GF-D8 (cell line): Measurements from ENCODE around the gene PFKL.
"Not testable (repeated sequence)": the region's sequence is repeated elsewhere in the genome, so short reads cannot be mapped to it uniquely, and the experiment has no call there.

Experiments used
- DNase-seq: peaks from one replicate; lab custom pipeline; 2025; lab: John Stamatoyannopoulos, UW

PFKL gene

DNA sequence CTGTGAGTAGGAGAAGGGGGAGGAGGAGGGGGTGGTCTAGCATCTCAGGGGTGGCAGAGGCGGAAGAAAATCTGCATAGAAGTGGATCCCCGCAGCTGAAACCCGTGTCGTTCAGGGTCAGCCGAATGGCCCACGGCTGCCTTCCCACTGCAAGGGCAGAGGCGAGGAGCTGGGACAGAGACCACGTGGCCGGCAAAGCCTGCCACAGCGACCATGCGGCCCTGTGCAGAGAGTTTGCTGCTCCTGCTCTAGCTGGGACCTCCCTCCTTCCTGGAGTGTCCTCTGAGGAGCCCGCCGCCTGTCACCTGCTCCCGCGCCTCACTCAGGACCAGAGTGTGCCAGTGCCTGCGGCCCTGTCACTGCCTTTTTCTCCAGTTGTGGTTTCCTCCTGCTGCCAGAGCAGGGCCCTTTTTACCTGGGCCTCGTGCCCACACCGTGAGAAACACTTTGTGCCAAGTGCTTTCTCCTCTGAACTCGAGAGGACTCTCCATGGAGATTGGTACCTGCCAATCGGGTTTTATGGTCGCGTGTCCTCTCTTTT lies 48.1 kb downstream of the PFKL start:
- DNase-seq, result no peak

DNA sequence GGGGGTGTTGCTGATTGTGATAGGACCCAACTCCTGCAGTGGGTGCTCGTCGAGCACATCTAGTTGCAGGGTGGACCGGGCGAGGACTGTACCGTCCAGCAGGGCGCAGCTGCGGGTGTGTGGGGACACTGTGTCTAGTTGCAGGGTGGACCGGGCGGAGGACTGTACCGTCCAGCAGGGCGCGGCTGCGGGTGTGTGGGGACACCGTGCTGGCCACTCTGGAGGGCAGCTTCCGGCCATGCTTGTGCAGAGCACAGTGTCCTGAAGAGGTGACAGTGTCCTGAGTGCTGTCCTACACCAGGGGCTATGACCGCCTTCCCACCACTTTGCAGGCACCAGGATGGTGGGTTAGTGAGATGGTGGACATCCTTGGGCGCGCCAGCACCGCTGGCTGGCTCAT lies 49.0 kb downstream of the PFKL start:
- DNase-seq, result no peak

DNA sequence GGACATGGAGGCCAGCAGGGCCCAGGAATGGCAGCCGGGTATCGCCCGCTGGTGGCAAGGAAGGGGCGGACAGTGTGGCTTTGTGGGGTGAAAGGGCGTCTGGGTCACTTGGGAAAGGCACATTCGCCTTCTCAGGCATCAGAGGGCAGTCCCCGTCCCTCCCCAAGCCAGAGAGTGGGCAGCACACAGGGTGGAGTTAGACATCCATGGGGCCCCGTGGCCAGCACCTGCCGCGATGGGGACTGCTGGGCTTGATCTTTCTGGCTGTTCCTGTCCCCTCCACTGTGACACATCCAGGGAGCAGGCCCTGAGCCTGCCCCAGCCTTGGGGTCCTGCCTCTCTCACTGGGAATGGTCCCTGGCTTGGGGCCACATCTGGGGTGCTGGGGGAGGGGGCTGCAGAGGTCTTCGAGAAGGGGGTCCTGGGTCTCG lies 49.6 kb downstream of the PFKL start:
- no peak for DNase-seq

DNA sequence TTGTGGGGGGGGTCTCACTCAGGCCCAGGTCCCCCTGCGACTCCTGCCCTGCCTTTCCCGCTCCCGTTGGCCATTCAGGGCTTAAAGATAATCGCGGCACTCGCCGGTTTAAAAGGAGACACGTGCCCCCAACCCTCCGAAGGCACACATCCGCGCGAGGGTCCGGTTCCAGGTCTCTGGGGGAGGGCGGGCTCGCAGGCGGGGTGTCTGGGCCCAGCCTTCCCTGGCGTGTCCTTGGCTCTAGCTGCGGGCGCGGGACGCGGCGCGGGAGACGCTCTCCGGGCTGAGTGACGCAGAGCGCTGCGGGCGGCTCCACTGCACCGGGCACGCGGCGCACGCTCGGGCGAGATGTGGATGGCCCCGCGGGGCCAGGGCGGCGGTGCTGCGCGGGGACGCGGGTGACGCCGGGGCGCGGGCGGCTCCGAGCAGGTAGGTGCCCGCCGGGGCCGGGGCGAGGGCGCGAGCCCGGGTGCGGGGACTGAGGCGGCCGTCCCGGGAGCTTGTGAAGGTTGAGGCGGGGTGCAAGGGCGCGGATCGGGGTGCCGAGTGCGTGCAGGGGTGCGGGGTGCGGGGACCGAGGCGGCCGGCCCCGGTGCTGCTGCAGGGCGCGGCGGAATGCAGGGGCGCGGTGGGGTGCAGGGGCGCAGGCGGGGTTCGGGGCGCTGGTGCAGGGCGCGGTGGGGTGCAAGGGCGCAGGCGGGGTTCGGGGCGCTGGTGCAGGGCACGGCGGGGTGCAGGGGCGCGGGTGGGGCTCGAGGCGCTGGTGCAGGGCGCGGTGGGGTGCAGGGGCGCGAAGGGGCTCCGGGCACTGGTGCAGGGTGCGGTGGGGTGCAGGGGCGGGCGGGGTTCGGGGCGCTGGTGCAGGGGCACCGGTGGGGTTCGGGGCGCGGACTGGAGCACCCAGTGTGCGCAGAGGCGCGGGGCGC lies 50.3 kb downstream of the PFKL start:
- no peak for DNase-seq

DNA sequence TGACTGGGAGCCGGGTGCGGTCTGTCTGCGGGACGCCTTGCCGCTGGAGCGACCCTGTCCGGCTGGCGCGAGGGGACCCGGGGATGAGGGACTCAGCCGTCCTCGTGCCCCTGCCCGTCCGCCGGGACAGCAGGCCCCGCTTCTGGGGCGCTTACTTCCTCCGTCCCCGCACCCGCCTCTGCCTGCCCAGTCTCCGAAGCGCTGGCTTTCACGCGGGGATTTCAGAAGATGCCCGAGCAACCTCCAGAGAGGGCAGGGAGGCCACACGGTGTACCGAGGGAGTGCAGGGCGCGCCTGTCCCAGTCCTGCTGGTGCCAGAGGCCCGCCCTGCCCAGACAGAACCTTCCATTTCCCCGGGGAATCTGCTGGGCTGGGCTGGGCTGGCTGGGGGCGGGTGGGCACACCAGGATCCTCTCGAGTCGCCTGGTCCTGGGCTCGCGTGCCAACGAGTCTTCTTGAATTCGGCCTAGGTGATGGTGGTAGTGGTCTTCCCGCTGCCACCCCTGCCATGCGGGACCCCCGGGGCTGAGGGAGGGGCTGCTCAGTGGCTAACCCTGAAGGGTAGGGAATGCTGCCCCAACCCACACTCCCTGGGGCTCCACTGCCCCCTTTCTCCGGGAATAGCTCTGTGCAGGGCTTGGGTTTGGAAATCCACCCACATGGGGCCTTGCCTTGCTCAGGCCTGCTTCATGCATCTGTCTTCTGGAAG lies 51.1 kb downstream of the PFKL start:
- no peak for DNase-seq

DNA sequence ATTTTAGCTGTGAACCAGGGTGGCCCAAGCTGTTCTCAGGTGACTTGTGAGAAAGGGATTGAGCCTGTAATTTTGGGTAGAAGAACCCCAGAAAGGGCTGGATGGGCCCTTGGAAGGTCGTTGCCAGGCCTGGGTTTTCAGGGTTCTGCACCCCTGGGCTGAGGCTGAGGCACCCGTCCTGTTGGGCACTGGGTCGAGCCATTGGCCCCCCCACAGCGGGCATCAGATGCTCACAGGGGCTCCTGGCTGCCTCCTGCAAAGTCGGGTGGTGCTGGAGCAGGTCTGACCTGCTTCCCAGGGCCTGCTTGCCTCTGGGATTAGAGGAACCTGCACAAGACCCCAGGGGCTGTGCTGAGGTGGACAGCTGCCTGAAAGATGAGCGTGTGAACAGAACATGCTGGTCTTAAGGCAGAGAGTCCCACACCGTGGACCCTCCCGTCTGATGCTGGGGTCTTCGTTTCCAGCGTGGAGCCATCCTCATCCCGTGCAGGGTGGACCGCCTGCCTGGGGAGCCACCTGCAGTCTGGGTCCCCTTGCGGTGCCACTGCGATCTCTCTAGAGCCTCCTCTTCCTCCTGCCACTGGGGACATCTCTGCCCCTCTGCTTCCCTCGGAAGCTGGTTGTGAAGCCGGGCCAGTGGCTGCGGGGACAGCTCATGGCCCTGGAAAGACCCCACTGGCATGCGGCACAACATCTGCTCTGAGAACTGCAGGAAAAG lies 51.8 kb downstream of the PFKL start:
- DNase-seq, result no peak

DNA sequence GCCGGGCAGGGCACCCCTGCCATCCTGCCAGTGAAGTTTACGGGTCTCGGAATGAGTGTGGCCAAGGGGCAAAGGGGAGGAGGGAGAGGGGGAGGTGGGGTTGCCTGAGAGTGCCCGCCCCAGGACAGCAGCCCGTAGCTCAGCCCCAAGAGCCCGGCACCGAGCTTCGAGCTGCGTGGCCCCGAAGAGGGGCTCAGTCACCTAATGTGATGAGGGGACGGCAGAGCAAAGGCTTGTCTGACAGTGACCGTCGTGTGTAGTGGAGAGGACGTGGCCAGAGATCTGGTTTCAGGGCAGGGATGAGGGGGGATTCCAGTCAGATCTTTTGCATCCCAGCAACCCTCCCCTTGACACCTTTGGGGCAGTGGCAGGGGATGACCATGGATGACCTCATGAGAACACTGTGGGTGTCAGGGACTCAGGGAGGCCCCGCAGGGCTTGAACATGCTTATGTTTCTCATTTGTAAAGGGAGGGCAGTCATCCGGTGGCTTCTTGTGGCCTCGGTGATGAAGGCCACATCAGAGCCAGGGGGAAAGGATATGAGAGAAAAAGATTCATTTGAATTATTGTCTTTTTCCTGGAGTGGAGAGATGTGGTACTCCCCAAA lies 52.5 kb downstream of the PFKL start:
- no peak for DNase-seq

DNA sequence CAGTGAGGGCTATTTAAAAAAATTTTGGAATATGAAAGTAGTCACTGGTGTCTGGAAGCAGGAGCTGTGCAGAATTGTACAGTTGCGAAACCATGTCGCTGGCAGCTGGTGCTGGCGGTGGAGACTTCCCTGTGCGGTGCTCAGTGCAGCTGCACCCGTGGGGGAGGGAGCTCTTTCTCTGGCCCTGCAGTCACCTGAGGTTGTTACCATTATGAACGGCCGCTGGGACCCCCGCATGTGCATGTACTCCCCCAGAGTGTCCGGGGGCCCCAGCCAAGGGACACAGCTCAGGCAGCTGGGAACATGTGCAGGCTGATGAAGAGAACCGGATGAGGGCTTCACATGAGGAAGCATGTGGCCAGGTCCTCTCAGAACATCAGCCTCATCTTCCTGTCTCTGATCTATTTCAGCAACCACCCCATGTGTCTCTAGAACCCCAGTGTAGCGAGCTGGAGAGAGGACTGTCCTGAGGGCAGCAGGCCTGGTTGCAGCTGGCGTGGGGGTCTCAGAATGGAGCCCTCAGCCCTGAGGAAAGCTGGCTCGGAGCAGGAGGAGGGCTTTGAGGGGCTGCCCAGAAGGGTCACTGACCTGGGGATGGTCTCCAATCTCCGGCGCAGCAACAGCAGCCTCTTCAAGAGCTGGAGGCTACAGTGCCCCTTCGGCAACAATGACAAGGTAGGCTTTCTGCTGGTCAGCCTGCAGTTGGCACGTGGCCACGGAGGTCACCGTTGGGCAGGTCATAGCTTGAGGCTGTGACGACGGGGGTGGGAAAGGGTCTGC lies 53.5 kb downstream of the PFKL start, which contains the start of gene TRPM2:
TRPM2 (plus strand) TSS at position 431 of the 780 bp plus-strand sequence; CDS start at position 511, 80 bp downstream.
- peak; percentile 95 for DNase-seq

DNA sequence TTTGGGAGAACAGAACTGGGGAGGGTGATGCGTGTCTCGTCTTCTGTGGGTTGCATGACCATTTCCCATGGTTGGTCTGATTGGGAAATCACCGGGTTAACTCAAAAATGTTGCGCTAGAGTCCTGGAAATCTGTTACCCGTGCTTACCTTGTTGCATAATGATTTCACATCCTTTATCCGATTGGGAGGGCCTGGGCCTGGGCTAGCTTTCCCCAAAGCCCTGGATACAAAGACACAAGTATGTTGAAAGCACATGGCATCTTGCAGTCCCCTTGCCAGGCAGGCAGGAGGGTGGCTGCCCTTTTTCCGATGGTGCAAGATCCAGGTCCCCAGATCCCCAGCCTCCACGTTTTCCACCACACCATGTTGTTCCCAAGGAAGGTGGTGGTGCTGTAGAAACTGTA lies 54.1 kb downstream of the PFKL start:
- peak; percentile 96 for DNase-seq

DNA sequence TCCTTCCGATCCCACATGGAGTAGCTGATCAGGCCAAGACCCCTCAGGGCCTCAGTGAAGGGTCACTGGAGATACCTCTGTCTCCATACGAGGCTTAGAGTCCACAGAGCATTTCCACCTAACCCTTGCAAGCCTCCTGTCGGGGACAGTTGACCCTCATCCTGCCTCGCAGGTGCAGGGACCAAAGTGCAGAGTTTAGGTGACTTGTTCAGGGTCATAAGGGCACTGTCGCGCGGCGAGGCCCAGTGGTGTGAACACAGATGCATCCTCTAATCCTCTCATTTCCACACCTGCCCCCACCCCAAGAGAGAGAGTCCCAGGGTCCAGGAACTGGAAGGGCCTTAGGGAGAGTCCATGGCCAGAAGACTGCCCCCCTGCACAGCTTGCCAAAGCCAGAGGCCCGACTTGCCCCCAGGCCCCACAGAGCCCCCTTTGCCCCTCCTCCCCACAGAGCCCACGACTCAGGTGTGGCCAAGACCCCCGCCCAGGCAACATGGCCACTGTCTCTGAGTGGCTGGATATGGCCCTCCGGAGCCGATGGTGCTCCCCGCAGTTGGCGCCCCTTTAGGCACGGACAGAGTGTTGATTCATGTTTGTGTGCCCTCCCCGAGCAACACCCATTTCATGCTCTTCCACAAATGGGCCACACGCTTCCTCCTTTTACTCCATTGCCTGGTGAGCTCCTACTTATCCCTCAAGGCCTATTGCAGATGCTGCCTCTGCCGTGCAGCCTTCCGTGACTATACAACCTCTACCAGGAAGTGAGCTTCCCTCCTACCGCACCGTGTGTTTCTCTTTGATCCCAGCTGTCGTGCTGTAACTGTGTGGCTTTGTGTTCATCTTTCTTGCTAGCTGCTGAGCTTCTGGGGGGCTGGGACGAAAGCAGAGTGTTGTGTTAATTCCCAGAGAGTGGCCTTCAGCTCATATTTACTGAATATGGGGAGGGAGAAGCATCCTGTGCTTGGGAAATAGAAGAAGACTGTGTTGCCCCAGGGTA lies 55.2 kb downstream of the PFKL start:
- DNase-seq, result peak; percentile 89

DNA sequence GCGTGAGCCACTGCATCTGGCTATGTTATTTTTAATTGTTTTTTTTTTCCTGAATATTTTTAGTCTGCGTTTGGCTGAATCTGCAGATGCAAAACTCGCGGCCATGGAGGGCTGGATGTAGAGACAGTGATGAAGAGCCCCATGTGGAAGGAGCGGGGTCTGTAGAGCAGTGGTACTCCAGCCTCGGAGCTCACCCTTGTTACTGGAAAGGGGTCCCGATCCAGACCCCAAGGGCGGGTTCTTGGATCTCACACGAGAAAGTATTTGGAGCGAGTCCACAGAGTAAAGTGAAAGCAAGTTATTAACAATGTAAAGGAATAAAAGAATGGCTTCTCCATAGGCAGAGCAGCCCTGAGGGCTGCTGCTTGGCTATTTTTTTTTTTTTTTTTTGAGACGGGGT lies 56.3 kb downstream of the PFKL start:
- no peak for DNase-seq

DNA sequence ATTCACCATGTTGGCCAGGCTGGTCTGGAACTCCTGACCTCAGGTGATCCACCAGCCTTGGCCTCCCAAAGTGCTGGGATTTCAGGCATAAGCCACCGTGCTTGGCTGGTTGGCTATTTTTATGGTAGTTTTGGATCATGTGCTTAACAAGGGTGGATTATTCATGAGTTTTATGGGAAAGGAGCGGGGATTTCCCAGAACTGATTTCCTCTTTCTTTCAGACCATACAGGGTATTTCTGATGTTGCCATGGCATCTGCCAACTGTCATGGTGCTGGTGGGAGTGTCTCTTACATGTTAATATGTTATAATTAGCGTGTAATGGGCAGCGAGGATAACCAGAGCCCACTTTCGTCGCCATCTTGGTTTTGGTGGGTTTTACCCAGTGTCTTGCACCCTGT lies 56.8 kb downstream of the PFKL start:
- no peak for DNase-seq

DNA sequence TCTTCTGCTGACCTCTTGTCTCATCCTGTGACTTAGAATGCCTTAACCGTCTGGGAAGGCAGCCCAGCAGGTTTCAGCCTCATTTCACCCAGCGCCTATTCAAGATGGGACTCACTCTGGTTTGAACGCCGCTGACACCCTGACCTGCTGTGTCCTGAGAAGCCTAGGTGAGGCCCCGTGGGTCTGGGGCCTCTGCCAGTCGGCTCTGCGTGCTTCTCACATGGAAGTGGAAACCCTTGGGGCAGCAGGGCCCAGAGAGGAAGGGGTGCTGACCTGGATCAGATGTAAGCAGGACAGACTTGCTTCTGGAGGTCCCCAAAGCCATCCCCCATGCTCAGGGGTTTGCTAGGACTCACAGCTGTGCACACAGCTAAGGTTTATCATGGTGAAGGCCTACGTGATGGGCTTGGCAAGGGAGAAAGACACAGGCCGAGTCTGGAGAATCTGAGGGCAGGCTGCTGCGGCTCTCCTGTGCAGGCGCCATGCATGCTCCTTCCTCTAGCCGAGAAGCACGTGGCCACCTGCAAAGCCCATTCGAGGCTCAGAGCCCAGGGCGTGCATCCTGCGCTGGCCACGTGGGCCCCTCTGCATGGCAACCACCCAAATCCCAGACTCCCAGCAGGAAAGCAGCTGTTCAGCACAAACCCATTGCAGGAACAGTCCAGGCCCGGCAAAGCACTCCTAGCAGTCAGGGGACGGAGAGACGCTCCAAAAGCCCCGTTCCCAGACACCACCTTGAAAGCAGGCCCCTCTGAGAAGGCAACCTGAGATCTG lies 57.4 kb downstream of the PFKL start:
- no peak for DNase-seq

DNA sequence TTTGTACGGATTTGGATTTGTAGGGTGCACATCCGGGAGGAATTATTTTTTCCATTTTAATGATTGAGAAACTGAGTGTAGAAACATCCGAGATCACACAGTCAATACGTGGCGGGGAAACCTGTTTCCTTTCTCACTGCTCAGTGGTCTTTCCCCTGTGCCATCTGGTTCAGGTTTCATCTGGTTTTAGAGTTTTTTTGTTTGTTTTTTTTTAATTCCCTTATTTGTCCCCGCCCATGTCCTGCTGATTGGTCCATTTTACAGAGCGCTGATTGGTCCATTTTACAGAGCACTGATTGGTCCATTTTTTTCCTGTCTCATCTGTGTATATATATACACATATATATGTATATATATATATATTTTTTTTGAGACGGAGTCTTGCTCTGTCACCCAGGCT lies 59.5 kb downstream of the PFKL start:
- DNase-seq, result no peak

DNA sequence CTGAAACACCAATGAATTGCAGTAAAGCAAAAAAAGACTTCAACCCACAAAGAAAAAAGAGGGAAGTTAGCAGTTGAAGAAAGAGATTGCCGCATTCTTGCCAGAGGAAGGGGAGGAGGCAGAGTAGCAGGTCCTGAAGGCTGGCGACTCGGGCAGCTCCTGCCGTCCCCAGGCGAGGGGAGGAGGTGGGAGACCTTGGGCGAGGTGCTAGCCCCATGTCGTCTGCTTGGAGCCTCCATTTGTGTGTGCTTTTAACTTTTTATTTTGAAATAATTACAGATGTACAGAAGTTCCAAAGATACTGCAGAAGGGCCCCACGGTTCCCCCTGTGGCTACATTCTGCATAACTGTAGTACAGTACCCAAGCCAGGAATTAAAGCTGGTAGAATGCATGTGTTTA lies 60.3 kb downstream of the PFKL start:
- DNase-seq, result peak; percentile 90

DNA sequence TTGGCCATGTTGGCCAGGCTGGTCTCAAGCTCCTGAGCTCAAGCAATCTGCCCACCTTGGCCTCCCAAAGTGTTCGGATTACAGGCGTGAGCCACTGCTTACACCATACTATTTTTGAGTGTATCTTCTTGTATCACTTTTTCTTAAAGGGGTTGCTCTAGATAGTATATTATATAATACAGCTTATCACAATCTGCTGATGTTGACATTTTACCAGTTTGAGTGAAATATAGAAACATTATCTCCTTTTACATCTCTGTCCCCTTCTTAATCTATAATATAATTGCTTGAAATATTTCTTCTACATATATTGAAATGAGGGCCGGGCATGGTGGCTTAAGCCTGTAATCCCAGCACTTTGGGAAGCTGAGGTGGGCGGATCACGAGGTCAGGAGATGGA lies 62.0 kb downstream of the PFKL start:
- not testable (repeated sequence) for DNase-seq

DNA sequence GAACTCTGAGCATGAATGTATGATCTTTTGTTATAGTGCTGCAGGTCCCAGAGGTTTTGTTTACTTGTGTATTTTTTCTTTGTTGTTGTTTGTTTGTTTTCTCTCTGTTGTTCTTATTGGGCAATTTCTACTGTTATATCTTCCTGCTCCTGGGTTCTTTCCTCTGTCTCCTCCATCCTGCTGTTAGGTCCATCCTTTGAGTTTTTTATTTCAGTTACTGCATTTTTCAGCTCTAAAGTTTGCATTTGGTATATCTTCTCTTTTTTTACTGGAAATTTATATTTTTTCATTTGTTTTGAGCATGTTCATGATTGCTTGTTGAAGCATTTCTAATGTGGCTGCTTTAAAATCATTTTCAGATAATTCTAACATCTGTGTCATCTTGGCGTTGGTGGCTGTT lies 63.4 kb downstream of the PFKL start:
- no peak for DNase-seq

DNA sequence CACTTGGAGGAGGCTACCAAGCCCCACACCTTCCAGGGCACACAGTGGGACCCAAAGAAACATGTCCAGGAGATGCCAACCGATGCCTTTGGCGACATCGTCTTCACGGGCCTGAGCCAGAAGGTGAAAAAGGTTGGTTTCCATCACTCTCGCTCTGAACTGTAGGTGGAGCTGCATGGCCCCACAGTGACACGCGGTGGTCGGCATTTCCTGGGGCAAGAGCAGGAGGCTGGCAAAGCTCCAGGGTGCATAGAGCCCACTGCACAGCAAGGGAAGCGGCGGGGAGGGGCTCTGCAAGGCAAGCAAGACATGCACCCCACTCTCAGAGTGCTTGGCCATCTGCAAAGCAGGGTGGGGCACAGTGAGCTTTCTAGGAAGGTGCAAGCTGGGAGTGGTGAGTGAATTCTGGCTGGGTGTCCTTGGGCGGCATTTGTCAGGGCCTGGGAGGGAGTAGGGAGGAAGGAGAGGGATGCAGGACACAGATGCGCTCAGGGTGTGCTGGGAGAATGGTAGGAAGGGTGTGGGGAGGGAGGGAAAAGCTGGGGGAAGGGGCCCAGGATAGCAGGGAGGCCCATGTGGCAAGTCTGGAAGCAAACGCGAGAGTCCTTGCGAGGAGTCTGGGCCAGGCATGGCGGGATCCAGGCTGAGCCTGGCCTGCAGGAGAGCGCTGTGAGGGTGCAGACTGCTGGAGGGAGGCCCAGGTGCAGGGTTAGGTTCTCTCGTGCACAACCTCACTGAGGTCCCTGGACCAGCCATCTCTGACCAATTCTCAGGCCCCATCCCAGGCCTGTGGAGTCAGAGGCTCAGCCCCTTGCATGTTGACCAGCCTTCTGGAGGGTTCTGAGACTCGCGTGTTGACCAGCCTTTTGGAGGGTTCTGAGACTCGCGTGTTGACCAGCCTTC lies 64.5 kb downstream of the PFKL start:
- DNase-seq, result no peak
